ENCODE results near the gene CENPP.

CENPP gene

GRCh38 chr9:92359394-92359995, 33.7 kb downstream of the CENPP start:
- Histone ChIP-seq H3K4me1 (ENCODE audit: control insufficient read depth in 1 of 2, insufficient read depth in 1 of 2, low read depth in 1 of 2, low read length in 1 of 2) (no peaks in the 10 kb centered on the region), H3K4me3 (ENCODE audit: low read depth in 1 of 2, low read length in 1 of 2) (no peak overlapping the region), H3K27ac (no peak overlapping the region), H3K27me3 (no peaks in the 10 kb centered on the region), H3K36me3 (no peaks in the 10 kb centered on the region), H3K9me3 (peaks cover 3% of the 10 kb centered on the region)
- no peak for TF ChIP-seq CTCF (IDR thresholded peaks at IDR 0.05)

- Histone ChIP-seq H3K4me1 (ENCODE audit: control insufficient read depth in 1 of 2, insufficient read depth in 1 of 2, low read depth in 1 of 2, low read length in 1 of 2) (no peaks in the 10 kb centered on the region), H3K9me3 (peaks cover 3% of the 10 kb centered on the region), H3K27me3 (no peaks in the 10 kb centered on the region), H3K27ac (no peak overlapping the region), H3K4me3 (ENCODE audit: low read depth in 1 of 2, low read length in 1 of 2) (no peak overlapping the region), H3K36me3 (no peaks in the 10 kb centered on the region)
- TF ChIP-seq CTCF (IDR thresholded peaks at IDR 0.05) = no peak
Observed at GRCh38 chr9:92360083-92360482, 34.3 kb downstream of the CENPP start.

GRCh38 chr9:92369075-92369474, 43.3 kb downstream of the CENPP start:
- Histone ChIP-seq H3K27me3 (no peaks in the 10 kb centered on the region), H3K27ac (no peak overlapping the region), H3K4me3 (ENCODE audit: low read depth in 1 of 2, low read length in 1 of 2) (no peak overlapping the region), H3K4me1 (ENCODE audit: control insufficient read depth in 1 of 2, insufficient read depth in 1 of 2, low read depth in 1 of 2, low read length in 1 of 2) (no peaks in the 10 kb centered on the region), H3K36me3 (no peaks in the 10 kb centered on the region), H3K9me3 (no peaks in the 10 kb centered on the region)
- TF ChIP-seq CTCF (IDR thresholded peaks at IDR 0.05) = no peak

- TF ChIP-seq CTCF (IDR thresholded peaks at IDR 0.05) = no peak
- Histone ChIP-seq H3K27me3 (no peaks in the 10 kb centered on the region), H3K4me1 (ENCODE audit: control insufficient read depth in 1 of 2, insufficient read depth in 1 of 2, low read depth in 1 of 2, low read length in 1 of 2) (no peaks in the 10 kb centered on the region)
Observed at GRCh38 chr9:92373167-92373566, 47.4 kb downstream of the CENPP start.

GRCh38 chr9:92377876-92378275, 52.1 kb downstream of the CENPP start:
- Histone ChIP-seq H3K36me3 (no peaks in the 10 kb centered on the region), H3K4me1 (ENCODE audit: control insufficient read depth in 1 of 2, insufficient read depth in 1 of 2, low read depth in 1 of 2, low read length in 1 of 2) (no peaks in the 10 kb centered on the region), H3K27me3 (no peaks in the 10 kb centered on the region), H3K4me3 (ENCODE audit: low read depth in 1 of 2, low read length in 1 of 2) (no peak overlapping the region), H3K27ac (no peak overlapping the region), H3K9me3 (no peaks in the 10 kb centered on the region)
- TF ChIP-seq CTCF (IDR thresholded peaks at IDR 0.05) = no peak

More at GRCh38 chr9:92373167-92373566, 47.4 kb downstream of the CENPP start:
- H3K27ac ChIP-seq = no peak overlapping the region
- no peaks in the 10 kb centered on the region for H3K9me3 ChIP-seq
- no peak overlapping the region for H3K4me3 ChIP-seq (ENCODE audit: low read depth in 1 of 2, low read length in 1 of 2)
- H3K36me3 ChIP-seq = no peaks in the 10 kb centered on the region
